IMR-90 (cell line): ENCODE results near the gene SCN8A. TPM values are rescaled to one million over a fixed set of nuclear protein-coding genes. Genes with fewer than 3 reads are reported as not detected.

Experiments used
- ATAC-seq: fragments of 200-7000 bp; cut with Tn5 transposase; 2 replicates; pipeline ENCODE4 v1.9.1; 2020; ENCODE audit warnings: low read depth, mild to moderate bottlenecking, moderate library complexity
- BruUV-seq: library from RNA; stranded (reverse); fragments of 400-500 nt; replicated peaks from 2 replicates; lab custom pipeline; 2021; lab: Mats Ljungman, UMichigan
- CTCF ChIA-PET: fragments of 300-600 bp; formaldehyde crosslinking; extraction: SDS; loops from one replicate; lab custom pipeline; 2021; ENCODE audit warnings: antibody characterized with exemption; lab: Yijun Ruan, JAX
- POLR2A ChIA-PET: fragments of 300-600 bp; sonication (Branson Sonifier 250); formaldehyde crosslinking; loops from one replicate; lab custom pipeline; 2022; ENCODE audit warnings: antibody characterized with exemption; ENCODE audit not compliant: unreplicated experiment; lab: Charles Lee
- DNase-seq: peaks from one replicate; pipeline ENCODE4 v3.0.0; 2013
- H2AFZ ChIP-seq: replicated peaks from 2 replicates; pipeline ENCODE3; 2013; ENCODE audit warnings: low read length, mild to moderate bottlenecking; ENCODE audit not compliant: poor library complexity
- H2AK5ac ChIP-seq: 2 replicates; pipeline ENCODE4 v1.6.1; 2013; ENCODE audit warnings: low read depth, low read length, inconsistent platforms
- H2AK9ac ChIP-seq: replicated peaks from 2 replicates; pipeline ENCODE3; 2013; ENCODE audit warnings: mild to moderate bottlenecking, low read depth, low read length, moderate library complexity; ENCODE audit not compliant: poor library complexity
- H2BK120ac ChIP-seq: 2 replicates; pipeline ENCODE4 v1.6.1; 2013; ENCODE audit warnings: low read depth, low read length, inconsistent platforms
- H2BK15ac ChIP-seq: 3 replicates; pipeline ENCODE4 v1.6.1; 2013; ENCODE audit warnings: low read depth, low read length, inconsistent platforms
- H2BK20ac ChIP-seq: 2 replicates; pipeline ENCODE4 v1.6.1; 2013; ENCODE audit warnings: low read depth, mild to moderate bottlenecking, inconsistent platforms, low read length, moderate library complexity
- H2BK5ac ChIP-seq: 2 replicates; pipeline ENCODE4 v1.6.1; 2013; ENCODE audit warnings: mild to moderate bottlenecking, low read depth, low read length, inconsistent platforms; ENCODE audit not compliant: poor library complexity, severe bottlenecking
- H3K14ac ChIP-seq: replicated peaks from 2 replicates; pipeline ENCODE4 v1.6.1; 2013; ENCODE audit warnings: low read depth, low read length, inconsistent platforms
- H3K18ac ChIP-seq: 2 replicates; pipeline ENCODE4 v1.6.1; 2013; ENCODE audit warnings: low read depth, low read length, control low read depth
- H3K23ac ChIP-seq: 2 replicates; pipeline ENCODE4 v1.6.1; 2013; ENCODE audit warnings: low read depth, low read length, inconsistent platforms
- H3K27ac ChIP-seq: 2 replicates; pipeline ENCODE4 v1.5.1; 2013; ENCODE audit warnings: mild to moderate bottlenecking, control low read depth, low read length; ENCODE audit not compliant: insufficient read depth
- H3K27me3 ChIP-seq: 2 replicates; pipeline ENCODE4 v1.6.1; 2013; ENCODE audit warnings: low read length; ENCODE audit not compliant: control insufficient read depth, insufficient read depth
- H3K36me3 ChIP-seq: 2 replicates; pipeline ENCODE4 v1.6.1; 2013; ENCODE audit warnings: low read length, mixed read lengths; ENCODE audit not compliant: control insufficient read depth, insufficient read depth
- H3K4ac ChIP-seq: 2 replicates; pipeline ENCODE4 v1.6.1; 2013; ENCODE audit warnings: low read depth, low read length, inconsistent platforms
- H3K4me1 ChIP-seq: 2 replicates; pipeline ENCODE4 v1.6.1; 2013; ENCODE audit warnings: low read length, mixed read lengths; ENCODE audit not compliant: control insufficient read depth, insufficient read depth
- H3K4me2 ChIP-seq: 2 replicates; pipeline ENCODE4 v1.6.1; 2013; ENCODE audit warnings: low read depth, mild to moderate bottlenecking, control low read depth, low read length, moderate library complexity
- H3K4me3 ChIP-seq: 2 replicates; pipeline ENCODE4 v1.5.1; 2013; ENCODE audit warnings: low read depth, mild to moderate bottlenecking, control low read depth, low read length, moderate library complexity; ENCODE audit not compliant: insufficient read depth
- H3K56ac ChIP-seq: 2 replicates; pipeline ENCODE4 v1.6.1; 2013; ENCODE audit warnings: low read length, inconsistent platforms; ENCODE audit not compliant: insufficient read depth; ENCODE audit errors: extremely low read depth
- H3K79me1 ChIP-seq, 2 experiments: 2 replicates each; pipeline ENCODE4 v1.6.1; 2013; ENCODE audit warnings: low read length in 2 of 2, inconsistent platforms in 1 of 2, low read depth in 1 of 2
- H3K9ac ChIP-seq: 2 replicates; pipeline ENCODE4 v1.6.1; 2013; ENCODE audit warnings: low read depth, low read length, control low read depth
- H3K9me1 ChIP-seq: 2 replicates; pipeline ENCODE4 v1.6.1; 2013; ENCODE audit warnings: low read length, inconsistent platforms; ENCODE audit not compliant: insufficient read depth
- H3K9me3 ChIP-seq: 2 replicates; pipeline ENCODE4 v1.6.1; 2013; ENCODE audit warnings: low read length; ENCODE audit not compliant: control insufficient read depth, insufficient read depth
- H4K20me1 ChIP-seq: 2 replicates; pipeline ENCODE4 v1.6.1; 2013; ENCODE audit warnings: low read length, inconsistent platforms; ENCODE audit not compliant: insufficient read depth
- H4K5ac ChIP-seq: 2 replicates; pipeline ENCODE4 v1.6.1; 2013; ENCODE audit warnings: mild to moderate bottlenecking, low read depth, low read length, control low read depth
- H4K8ac ChIP-seq, 2 experiments: 2 replicates each; pipeline ENCODE4 v1.6.1; 2013; ENCODE audit warnings: low read depth in 2 of 2, low read length in 2 of 2, control low read depth in 1 of 2, inconsistent platforms in 1 of 2
- H4K91ac ChIP-seq: 2 replicates; pipeline ENCODE4 v1.6.1; 2013; ENCODE audit warnings: low read depth, low read length, inconsistent platforms; ENCODE audit not compliant: insufficient read depth
- CEBPB ChIP-seq: IDR thresholded peaks from 2 replicates; pipeline ENCODE4 v1.6.1; 2012; ENCODE audit warnings: low read depth, low read length, improper control_type of control experiment
- MAFK ChIP-seq: IDR thresholded peaks from 2 replicates; pipeline ENCODE4 v1.6.1; 2012; ENCODE audit warnings: low read depth, low read length, improper control_type of control experiment
- NFE2L2 ChIP-seq: fragments of 150-350 bp; IDR thresholded peaks from 2 replicates; pipeline ENCODE4 v1.6.1; 2016; ENCODE audit warnings: low read depth, mild to moderate bottlenecking, low read length
- RAD21 ChIP-seq: IDR thresholded peaks from 2 replicates; pipeline ENCODE4 v1.6.1; 2012; ENCODE audit warnings: low read length, improper control_type of control experiment
- WGBS, 2 experiments: methylation state at CpG; one replicate each; pipeline versions ENCODE4 v1.1.5 to v1.1.7; 2013; ENCODE audit warnings: missing lambda C conversion rate in 2 of 2; ENCODE audit not compliant: insufficient read length in 1 of 2; ENCODE audit errors: extremely low coverage in 2 of 2; 5-methylcytosine and 5-hydroxymethylcytosine counted together
- dilution Hi-C: fragments of 300-500 bp; cut with HindIII; formaldehyde crosslinking; loops from one replicate; pipeline ENCODE4 v1.14.3; 2018; ENCODE audit warnings: low sequenced_read_pairs; ENCODE audit not compliant: unreplicated experiment
- in situ Hi-C: fragments of 300-500 bp; cut with MboI; formaldehyde crosslinking; loops from 3 replicates; pipeline ENCODE4 v1.14.3; 2019; ENCODE audit warnings: low sequenced_read_pairs, inconsistent platforms, mixed read lengths
- intact Hi-C: fragments of 100-400 bp; cut with micrococcal nuclease; formaldehyde crosslinking; loops from 2 replicates; pipeline ENCODE4 v1.10.0; 2022
- polyA plus RNA-seq, 3 experiments: library from polyadenylated mRNA; depleted of rRNA; stranded (reverse); fragments of >200 nt; gene quantifications; 2 replicates each; pipeline ENCODE4 v1.2.3, GENCODE V29; 2012; ENCODE audit warnings: low replicate concordance in 1 of 3
- total RNA-seq: library from RNA; depleted of rRNA; stranded (reverse); fragments of >200 nt; gene quantifications from 2 replicates; pipeline ENCODE4 v1.2.3, GENCODE V29; 2012
- TF ChIP-seq, protein P1 (sequence below): conservative IDR thresholded peaks from 2 replicates; pipeline ENCODE4 v1.5.1; 2012; ENCODE audit warnings: mild to moderate bottlenecking, low read depth, low read length, improper control_type of control experiment
- TF ChIP-seq, protein P2 (sequence below): fragments of 150-350 bp; IDR thresholded peaks from 2 replicates; pipeline ENCODE4 v1.6.1; 2016; ENCODE audit warnings: low read depth, mild to moderate bottlenecking, low read length, moderate library complexity, borderline replicate concordance

The SCN8A gene
- total and polyA plus RNA-seq, 2 of the 4 experiments (the other 2 are of a cell fraction): 6.9 to 19.7 TPM

DNA sequence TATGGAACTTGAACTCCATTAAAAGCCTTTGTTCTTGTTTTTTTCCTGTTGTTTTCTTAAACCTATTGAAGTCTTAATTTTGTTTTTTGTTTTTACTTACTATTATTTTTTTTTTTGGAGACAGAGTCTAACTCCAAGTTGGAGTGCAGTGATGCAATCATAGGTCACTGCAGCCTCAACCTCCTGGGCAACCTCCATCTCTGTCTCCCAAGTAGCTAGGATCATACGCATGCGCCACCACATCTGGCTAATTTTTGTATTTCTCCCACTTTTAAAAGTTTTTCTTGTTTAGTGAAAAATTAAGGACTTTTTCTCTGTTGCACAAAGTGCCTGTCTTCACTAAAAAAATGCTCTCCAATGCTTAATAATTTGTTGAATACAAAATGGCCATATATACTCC lies 76.2 kb downstream of the SCN8A start:
- POLR2A ChIA-PET: no interaction called here
- TF ChIP-seq NFE2L2 (no peak), RAD21 (no peak), CEBPB (no peak), MAFK (no peak)
- TF ChIP-seq, protein P1, sequence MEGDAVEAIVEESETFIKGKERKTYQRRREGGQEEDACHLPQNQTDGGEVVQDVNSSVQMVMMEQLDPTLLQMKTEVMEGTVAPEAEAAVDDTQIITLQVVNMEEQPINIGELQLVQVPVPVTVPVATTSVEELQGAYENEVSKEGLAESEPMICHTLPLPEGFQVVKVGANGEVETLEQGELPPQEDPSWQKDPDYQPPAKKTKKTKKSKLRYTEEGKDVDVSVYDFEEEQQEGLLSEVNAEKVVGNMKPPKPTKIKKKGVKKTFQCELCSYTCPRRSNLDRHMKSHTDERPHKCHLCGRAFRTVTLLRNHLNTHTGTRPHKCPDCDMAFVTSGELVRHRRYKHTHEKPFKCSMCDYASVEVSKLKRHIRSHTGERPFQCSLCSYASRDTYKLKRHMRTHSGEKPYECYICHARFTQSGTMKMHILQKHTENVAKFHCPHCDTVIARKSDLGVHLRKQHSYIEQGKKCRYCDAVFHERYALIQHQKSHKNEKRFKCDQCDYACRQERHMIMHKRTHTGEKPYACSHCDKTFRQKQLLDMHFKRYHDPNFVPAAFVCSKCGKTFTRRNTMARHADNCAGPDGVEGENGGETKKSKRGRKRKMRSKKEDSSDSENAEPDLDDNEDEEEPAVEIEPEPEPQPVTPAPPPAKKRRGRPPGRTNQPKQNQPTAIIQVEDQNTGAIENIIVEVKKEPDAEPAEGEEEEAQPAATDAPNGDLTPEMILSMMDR: no peak
- TF ChIP-seq, protein P2, sequence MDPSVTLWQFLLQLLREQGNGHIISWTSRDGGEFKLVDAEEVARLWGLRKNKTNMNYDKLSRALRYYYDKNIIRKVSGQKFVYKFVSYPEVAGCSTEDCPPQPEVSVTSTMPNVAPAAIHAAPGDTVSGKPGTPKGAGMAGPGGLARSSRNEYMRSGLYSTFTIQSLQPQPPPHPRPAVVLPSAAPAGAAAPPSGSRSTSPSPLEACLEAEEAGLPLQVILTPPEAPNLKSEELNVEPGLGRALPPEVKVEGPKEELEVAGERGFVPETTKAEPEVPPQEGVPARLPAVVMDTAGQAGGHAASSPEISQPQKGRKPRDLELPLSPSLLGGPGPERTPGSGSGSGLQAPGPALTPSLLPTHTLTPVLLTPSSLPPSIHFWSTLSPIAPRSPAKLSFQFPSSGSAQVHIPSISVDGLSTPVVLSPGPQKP: no peak

More for the DNA sequence above, 76.2 kb downstream of the SCN8A start:
- H3K9ac ChIP-seq: no peak overlapping the region
- no peaks in the 10 kb centered on the region for H4K20me1 ChIP-seq
- H3K79me1 ChIP-seq: peaks cover 9 to 14% of the 10 kb centered on the region in 2 experiments; a peak in 3 of 4 replicates
- no peak overlapping the region for H3K23ac ChIP-seq
- H2BK120ac ChIP-seq: no peak overlapping the region
- in situ Hi-C loops: no loop called here
- dilution Hi-C loops: no loop called here
- no peak overlapping the region for H3K4me2 ChIP-seq
- H3K9me1 ChIP-seq: no peaks in the 10 kb centered on the region
- intact Hi-C loops: loop anchor here (5.0 kb wide), 1 partner anchor 35 kb away; no protein-coding TSS in a partner anchor
- H4K91ac ChIP-seq: no peak overlapping the region
- ATAC-seq: no peak
- H3K9me3 ChIP-seq: no peaks in the 10 kb centered on the region
- no peak overlapping the region for H4K8ac ChIP-seq
- no TSS peak for BruUV-seq
- H3K27me3 ChIP-seq: no peaks in the 10 kb centered on the region
- no peak overlapping the region for H2BK20ac ChIP-seq
- no peak overlapping the region for H3K4me3 ChIP-seq
- no peak overlapping the region for H3K4ac ChIP-seq
- no CpG with 5 or more reads among the region's 2 CpGs for WGBS, 2 experiments
- no peak overlapping the region for H3K18ac ChIP-seq
- H2AK9ac ChIP-seq: no peak overlapping the region
- H3K56ac ChIP-seq: no peak overlapping the region
- H2AFZ ChIP-seq: no peak overlapping the region
- no peak overlapping the region for H4K5ac ChIP-seq
- CTCF ChIA-PET: no interaction called here
- H3K4me1 ChIP-seq: peaks cover 2% of the 10 kb centered on the region; the same call in 1 of the 2 replicates
- no peak for DNase-seq
- no peak overlapping the region for H3K14ac ChIP-seq
- no peak overlapping the region for H3K27ac ChIP-seq
- no peak overlapping the region for H2AK5ac ChIP-seq
- H3K36me3 ChIP-seq: no peaks in the 10 kb centered on the region; the same call in 1 of the 2 replicates
- H2BK15ac ChIP-seq: no peak overlapping the region
- H2BK5ac ChIP-seq: no peak overlapping the region
